Calu3 (cell line): Measurements from ENCODE around the gene EP300. TPM values are rescaled to one million over a fixed set of nuclear protein-coding genes. Genes with fewer than 3 reads are reported as not detected.

Experiments used
- BruUV-seq: library from RNA; stranded (reverse); fragments of 400-500 nt; replicated peaks from 2 replicates; lab custom pipeline; 2021; lab: Mats Ljungman, UMichigan
- CTCF ChIA-PET: fragments of 300-600 bp; sonication (Branson Sonifier 250); formaldehyde crosslinking; loops from one replicate; lab custom pipeline; 2022; ENCODE audit warnings: antibody characterized with exemption; lab: Charles Lee
- DNase-seq: peaks from one replicate; pipeline ENCODE4 v3.0.0; 2022
- H3K27ac Mint-ChIP-seq: one replicate; pipeline ENCODE4 v1.8.0; 2022; ENCODE audit warnings: mixed read lengths; ENCODE audit not compliant: unreplicated experiment
- H3K27me3 Mint-ChIP-seq: one replicate; pipeline ENCODE4 v1.8.0; 2022; ENCODE audit warnings: mixed read lengths; ENCODE audit not compliant: unreplicated experiment
- H3K36me3 Mint-ChIP-seq: one replicate; pipeline ENCODE4 v1.8.0; 2022; ENCODE audit warnings: mild to moderate bottlenecking, moderate library complexity, mixed read lengths; ENCODE audit not compliant: insufficient read depth, unreplicated experiment
- H3K4me1 Mint-ChIP-seq: one replicate; pipeline ENCODE4 v1.8.0; 2022; ENCODE audit warnings: mild to moderate bottlenecking, low read depth, mixed read lengths; ENCODE audit not compliant: unreplicated experiment
- H3K4me3 Mint-ChIP-seq: one replicate; pipeline ENCODE4 v1.8.0; 2022; ENCODE audit warnings: mild to moderate bottlenecking, low read depth, moderate library complexity, mixed read lengths; ENCODE audit not compliant: unreplicated experiment
- H3K9me3 Mint-ChIP-seq: one replicate; pipeline ENCODE4 v1.8.0; 2022; ENCODE audit warnings: low read depth, mixed read lengths; ENCODE audit not compliant: unreplicated experiment
- intact Hi-C: fragments of 100-400 bp; cut with micrococcal nuclease; formaldehyde crosslinking; loops from one replicate; pipeline ENCODE4 v1.10.0; 2022; ENCODE audit not compliant: unreplicated experiment
- total RNA-seq: library from RNA; stranded (reverse); gene quantifications from 2 replicates; pipeline ENCODE4 v1.2.3, GENCODE V29; 2022
- TF ChIP-seq, protein P1 (sequence below): fragments of 200-600 bp; IDR thresholded peaks from one replicate; pipeline ENCODE4 v1.8.0; 2022; ENCODE audit warnings: antibody characterized with exemption; ENCODE audit not compliant: unreplicated experiment

EP300 gene
- total RNA-seq, 1 experiment from 2014 or later, result 71.5 TPM

DNA sequence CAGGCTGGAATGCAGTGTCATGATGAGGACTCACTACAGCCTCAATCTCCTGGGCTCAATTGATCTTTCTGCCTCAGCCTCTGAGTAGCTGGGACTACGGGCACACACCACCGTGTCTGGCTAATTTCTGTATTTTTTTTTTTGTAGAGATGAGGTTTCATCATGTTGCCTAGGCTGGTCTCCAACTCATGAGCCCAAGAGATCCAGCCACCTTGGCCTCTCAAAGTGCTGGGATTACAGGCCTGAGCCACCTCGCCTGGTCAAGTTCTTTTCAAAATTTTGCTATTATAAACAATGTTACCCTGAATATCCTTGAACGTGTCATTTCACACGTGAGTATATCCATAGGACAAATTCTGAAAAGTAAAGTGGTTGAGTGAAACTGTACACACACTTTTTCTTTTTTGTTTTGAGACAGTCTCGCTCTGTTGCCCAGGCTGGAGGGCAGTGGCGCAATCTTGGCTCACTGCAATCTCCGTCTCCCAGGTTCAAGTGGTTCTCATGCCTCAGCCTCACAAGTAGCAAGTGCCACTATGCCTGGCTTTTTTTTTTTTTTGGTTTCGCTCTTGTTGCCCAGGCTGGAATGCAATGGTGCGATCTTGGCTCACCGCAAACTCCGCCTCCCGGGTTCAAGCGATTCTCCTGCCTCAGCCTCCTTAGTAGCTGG is 21.6 kb upstream of the EP300 start:
- Mint-ChIP-seq H3K4me1 (no peaks in the 10 kb centered on the region), H3K36me3 (no peaks in the 10 kb centered on the region), H3K27me3 (peaks cover 13% of the 10 kb centered on the region), H3K27ac (no peak overlapping the region), H3K9me3 (no peaks in the 10 kb centered on the region), H3K4me3 (no peak overlapping the region)
- DNase-seq, result no peak
- no TSS peak for BruUV-seq
- TF ChIP-seq, protein P1, sequence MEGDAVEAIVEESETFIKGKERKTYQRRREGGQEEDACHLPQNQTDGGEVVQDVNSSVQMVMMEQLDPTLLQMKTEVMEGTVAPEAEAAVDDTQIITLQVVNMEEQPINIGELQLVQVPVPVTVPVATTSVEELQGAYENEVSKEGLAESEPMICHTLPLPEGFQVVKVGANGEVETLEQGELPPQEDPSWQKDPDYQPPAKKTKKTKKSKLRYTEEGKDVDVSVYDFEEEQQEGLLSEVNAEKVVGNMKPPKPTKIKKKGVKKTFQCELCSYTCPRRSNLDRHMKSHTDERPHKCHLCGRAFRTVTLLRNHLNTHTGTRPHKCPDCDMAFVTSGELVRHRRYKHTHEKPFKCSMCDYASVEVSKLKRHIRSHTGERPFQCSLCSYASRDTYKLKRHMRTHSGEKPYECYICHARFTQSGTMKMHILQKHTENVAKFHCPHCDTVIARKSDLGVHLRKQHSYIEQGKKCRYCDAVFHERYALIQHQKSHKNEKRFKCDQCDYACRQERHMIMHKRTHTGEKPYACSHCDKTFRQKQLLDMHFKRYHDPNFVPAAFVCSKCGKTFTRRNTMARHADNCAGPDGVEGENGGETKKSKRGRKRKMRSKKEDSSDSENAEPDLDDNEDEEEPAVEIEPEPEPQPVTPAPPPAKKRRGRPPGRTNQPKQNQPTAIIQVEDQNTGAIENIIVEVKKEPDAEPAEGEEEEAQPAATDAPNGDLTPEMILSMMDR, result no peak
- CTCF ChIA-PET, result interaction anchor here (0.7 kb wide), 1 partner anchor 105 kb away, joined by 3 read pairs; no protein-coding TSS in a partner anchor
- intact Hi-C loops, result no loop called here

DNA sequence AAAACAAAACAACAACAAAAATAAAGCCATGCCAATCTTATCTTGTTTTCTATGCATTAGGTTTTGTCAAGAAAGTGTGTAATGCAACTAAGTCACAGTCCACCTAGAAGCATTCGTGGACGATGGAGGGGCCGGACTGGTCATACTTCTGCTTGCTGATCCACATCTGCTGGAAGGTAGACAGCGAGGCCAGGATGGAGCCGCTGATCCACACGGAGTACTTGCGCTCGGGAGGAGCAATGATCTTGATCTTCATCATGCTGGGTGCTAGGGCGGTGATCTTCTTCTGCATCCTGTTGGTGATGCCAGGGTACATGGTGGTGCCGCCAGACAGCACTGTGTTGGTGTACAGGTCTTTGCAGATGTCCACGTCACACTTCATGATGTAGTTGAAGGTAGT is 18.3 kb upstream of the EP300 start:
- CTCF ChIA-PET, result interaction anchor here (0.6 kb wide), 1 partner anchor 79 kb away, joined by 3 read pairs; no protein-coding TSS in a partner anchor
- intact Hi-C loops, result no loop called here
- Mint-ChIP-seq H3K27me3 (peaks cover 13% of the 10 kb centered on the region), H3K36me3 (no peaks in the 10 kb centered on the region), H3K4me3 (no peak overlapping the region), H3K4me1 (no peaks in the 10 kb centered on the region), H3K9me3 (no peaks in the 10 kb centered on the region), H3K27ac (no peak overlapping the region)
- no peak for DNase-seq
- TF ChIP-seq, protein P1, result no peak
- no TSS peak for BruUV-seq

DNA sequence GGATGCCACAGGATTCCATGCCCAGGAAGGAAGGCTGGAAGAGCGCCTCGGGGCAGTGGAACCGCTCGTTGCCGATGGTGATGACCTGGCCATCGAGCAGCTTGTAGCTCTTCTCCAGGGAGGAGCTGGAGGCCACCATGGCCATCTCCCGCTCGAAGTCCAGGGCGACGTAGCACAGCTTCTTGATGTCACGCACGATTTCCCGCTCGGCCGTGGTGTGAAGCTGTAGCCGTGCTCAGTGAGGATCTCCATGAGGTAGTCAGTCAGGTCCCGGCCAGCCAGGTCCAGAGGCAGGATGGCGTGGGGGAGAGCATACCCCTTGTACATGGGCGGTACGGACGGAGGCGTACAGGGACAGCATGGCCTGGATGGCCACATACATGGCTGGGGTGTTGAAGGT is 17.9 kb upstream of the EP300 start:
- no peak overlapping the region for H3K4me3 Mint-ChIP-seq
- no peaks in the 10 kb centered on the region for H3K9me3 Mint-ChIP-seq
- intact Hi-C loops, result no loop called here
- no TSS peak for BruUV-seq
- no peak for DNase-seq
- TF ChIP-seq, protein P1, result no peak
- CTCF ChIA-PET, result interaction anchor here (0.6 kb wide), 1 partner anchor 79 kb away, joined by 3 read pairs; no protein-coding TSS in a partner anchor
- H3K27me3 Mint-ChIP-seq, result peaks cover 13% of the 10 kb centered on the region
- H3K36me3 Mint-ChIP-seq, result no peaks in the 10 kb centered on the region
- H3K4me1 Mint-ChIP-seq, result no peaks in the 10 kb centered on the region
- no peak overlapping the region for H3K27ac Mint-ChIP-seq

DNA sequence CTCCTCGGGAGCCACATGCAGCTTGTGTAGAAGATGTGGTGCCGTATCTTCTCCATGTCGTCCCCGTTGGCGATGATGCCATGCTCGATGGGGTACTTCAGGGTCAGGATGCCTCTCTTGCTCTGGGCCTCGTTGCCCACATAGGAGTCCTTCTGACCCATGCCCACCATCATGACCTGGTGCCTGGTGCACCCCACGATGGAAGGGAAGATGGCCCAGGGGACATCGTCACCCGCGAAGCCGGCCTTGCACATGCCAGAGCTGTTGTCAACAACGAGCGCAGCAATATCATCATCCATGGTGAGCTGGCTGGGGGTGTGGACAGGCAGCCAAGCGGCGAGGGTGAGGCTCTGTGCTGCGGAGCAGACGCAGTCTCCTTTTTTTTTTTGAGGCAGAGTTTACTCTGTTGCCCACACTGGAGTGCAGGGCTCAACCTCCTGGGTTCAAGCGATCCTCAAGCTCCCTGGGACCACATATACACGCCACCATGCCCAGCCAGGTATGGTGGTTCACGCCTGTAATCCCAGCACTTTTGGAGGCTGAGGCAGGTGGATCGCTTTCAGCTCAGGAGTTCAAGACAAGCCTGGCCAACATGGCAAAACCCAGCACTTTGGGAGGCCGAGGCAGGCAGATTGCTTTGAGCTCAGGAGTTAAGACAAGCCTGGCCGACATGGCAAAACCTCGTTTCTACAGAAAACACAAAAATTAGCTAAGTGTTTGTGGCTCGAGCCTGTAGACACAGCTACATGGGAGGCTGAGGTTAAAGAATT is 17.3 kb upstream of the EP300 start:
- TF ChIP-seq, protein P1, result no peak
- no TSS peak for BruUV-seq
- H3K4me1 Mint-ChIP-seq, result no peaks in the 10 kb centered on the region
- no peak overlapping the region for H3K27ac Mint-ChIP-seq
- no peaks in the 10 kb centered on the region for H3K9me3 Mint-ChIP-seq
- CTCF ChIA-PET, result no interaction called here
- H3K27me3 Mint-ChIP-seq, result peaks cover 13% of the 10 kb centered on the region
- H3K36me3 Mint-ChIP-seq, result no peaks in the 10 kb centered on the region
- intact Hi-C loops, result no loop called here
- H3K4me3 Mint-ChIP-seq, result no peak overlapping the region
- DNase-seq, result no peak
